ENCODE measurements around the gene FXYD2.
"Not testable (repeated sequence)": the region's sequence is repeated elsewhere in the genome, so short reads cannot be mapped to it uniquely, and the experiment has no call there.

FXYD2 gene

DNA sequence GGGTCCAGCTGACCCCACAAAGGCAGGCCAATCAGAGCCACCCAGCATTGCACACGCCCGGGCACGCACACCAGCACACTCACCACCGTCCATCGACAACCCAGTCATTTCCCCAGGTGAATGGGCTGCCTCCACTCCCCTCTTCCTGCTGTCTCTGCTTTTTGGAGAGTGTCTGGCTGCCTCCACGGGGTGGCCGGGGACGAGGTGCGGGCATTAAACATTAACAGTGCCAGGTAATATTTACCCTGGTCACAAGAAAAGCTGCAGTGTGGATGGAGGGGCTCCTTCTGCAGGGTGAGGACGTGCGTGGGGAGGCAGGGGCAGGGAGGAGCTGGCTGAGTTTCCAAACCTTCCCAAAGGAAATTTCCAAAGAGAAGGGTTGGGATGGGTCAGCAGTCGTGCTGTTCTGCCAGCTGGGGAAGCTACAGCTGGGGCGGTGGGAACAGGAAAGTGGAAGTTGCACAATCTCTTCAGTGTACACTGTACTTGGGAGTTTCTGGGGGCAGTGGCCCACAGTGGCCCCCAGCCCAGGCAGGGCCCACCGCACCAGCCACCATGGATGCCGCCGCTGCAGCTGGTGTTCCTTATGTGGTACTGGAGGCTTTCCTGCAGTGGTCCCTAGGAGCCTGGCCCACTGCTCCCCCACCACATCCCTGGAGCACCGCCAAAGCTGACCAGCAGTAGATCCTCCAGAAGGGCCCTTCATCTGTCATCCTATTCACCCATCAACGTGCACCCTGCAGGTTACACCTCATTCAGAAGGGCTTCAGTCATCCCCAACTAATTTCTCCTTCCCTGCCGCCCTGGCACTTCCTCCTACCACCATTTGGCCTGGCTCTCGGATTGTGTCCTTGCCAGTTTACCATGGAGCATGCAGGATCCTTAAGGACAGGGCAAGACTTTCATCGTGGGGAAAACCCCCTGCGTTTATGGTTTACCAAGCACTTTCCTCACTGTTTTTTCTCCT is at the start of gene FXYD2:
TSS of gene FXYD2 (minus strand) at position 174 of the 967 bp plus-strand sequence. CDS start at position 108, 66 bp downstream.
- DNase-seq (ENCODE audit: low read depth, low spot score) = no peak

DNA sequence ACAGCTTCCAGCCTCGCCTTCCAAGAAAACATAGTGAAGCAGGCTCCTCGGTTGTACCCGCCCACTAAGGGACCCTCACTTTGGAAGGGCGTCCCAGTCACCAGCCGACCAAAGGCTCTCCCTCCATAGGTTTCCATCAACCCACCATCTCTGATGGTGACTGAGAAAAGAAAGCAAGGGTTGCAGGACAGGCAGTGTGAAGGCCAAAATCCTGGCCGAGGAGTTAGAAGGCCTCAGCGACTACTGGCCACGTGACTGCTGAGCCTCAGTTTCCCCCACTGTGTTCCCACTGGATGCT is 49.2 kb upstream of the FXYD2 start:
- no peak for DNase-seq (ENCODE audit: low read depth, low spot score)

DNA sequence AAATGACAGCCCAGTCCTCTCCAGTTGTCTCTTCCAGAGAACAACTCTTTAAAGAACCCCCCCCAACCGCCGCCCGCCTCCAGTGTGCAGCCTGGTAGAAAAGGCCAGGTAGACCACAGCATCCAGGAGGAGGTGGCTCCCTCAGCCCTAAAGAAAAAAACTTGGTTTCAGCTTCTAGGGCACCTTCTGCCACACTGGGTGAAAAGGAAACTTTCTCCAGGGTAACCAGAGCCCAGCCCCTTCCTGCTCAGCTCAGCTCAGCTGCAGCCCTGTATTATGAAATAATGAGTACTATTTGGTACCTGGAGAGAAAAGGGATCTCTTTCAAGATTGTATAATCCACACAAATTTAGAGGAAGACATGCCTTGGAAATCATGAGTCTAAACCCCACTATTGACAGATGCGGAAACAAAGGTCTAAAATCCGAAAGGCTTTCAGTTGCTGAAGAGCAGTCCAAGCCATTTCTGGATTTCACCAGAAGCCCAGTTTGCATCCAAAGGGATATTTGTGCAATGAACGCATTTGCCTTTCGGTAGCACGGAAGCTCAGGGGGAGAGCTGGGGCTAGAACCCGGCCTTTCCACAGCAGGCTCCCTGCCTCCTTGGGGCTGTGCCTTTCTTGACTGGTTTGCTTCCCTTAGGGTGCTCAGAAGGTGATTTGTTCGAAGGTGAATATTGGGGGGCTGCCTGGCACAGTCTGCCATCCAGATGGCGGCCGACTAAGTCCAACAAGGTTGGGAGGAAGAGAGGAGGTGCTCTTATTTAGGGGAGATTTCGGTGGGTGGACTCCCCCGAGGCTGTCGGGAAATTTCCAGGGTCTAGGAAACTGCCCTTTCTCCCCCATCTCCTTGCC is 48.7 kb upstream of the FXYD2 start:
- DNase-seq (ENCODE audit: low read depth, low spot score) = no peak

DNA sequence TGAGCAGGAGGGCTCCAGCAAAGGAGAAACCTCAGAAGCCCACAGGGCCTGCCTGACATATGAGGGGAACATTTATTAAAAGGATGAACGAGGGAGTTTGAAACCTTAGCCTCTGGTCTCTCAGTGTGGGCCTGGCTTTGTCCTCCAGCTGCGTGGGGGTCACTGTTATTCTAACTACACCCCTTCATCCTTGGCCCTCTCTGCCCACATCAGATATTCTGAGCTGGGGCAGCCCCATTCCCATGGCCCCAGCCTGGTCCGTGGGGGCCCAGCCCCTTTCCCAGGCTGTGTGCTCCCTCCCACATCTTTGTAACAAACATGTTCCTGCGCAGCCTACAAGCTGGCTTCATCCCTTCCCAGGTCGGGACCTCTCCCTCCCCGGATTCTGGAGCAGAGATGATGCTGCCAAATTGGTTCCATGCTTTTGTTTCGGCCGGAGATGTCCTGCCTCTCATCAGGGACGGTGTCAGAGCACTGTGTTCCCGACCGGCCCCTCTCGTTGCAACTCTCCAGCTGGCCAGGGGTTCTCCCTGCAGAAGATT is 47.9 kb upstream of the FXYD2 start:
- DNase-seq (ENCODE audit: low read depth, low spot score) = no peak

DNA sequence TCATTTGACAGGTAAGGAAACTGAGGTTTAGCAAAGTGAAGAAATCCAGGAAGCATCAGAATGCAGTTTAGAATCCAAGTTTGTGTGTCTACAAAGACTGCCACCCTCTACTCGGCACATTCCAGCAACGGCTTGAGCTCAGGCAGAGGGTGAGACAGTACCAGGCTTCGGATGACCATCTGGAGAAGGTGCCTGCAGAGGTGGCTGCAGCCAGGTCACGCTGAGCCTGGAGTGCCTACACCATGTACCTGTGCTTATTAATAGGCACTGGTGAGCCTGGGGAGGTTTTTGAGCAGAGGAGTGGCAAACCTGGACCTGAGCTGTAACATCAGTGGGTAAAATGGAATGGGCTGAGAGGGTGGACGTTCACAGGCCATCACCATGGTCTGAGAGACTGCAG is 47.2 kb upstream of the FXYD2 start:
- DNase-seq (ENCODE audit: low read depth, low spot score) = no peak

DNA sequence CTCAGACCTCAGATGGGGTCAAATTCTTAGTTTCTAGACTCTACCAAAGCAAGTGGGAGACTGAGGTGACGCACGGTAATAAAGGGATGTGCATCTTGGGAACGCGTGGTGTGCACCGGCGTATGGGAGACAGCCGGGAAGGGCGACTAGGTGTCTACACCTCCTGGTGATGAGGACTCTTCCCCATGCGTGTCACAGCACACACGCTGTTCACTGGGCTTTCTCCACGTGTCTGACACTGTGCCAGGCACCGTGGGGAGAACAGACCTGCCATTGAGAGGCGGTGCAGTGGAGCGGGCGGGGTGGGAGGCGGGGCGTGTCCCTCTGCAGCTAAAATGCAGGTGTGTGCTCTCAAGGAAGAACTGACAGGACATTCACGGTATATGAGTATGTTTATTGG is 46.6 kb upstream of the FXYD2 start:
- no peak for DNase-seq (ENCODE audit: low read depth, low spot score)

DNA sequence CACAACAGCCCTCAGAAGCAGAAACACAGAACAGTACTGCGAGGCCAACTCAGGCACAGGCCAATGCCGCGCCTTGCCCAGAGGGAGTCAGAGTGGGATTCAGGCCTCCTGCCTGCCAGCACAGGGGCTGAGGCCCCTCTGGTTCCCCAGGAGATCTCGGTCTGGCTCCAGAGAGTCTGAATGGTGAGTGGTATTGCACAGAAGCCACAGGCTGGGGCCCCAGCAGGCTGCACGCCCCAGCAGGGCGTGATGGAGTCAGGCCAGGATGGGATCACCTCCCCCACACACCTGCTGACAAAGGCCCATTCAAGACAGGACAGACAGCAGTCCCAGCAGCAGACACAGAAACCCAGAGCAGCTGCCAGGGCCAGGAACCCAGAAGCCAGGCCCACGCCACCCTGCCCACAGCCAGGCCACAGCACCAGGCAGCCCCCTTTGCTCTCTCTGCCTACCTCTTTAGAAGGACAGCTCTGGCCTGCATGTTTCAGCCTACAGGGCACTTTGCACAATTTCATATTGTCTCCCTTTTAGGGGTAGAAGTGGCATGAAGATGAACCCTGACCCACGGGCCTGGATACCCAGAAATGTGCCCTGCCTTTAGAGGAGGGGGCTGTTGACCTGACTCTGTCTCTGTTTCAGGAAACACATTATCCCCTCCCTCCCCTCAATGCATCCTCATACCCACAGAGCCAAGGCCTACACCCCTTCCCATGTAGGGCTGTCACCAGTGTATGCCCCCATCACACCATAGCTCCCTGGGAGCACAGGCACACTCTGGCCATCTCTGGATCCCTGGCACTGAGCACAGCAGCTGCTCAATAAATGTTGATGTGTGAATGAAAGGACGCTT is 45.8 kb upstream of the FXYD2 start:
- no peak for DNase-seq (ENCODE audit: low read depth, low spot score)

DNA sequence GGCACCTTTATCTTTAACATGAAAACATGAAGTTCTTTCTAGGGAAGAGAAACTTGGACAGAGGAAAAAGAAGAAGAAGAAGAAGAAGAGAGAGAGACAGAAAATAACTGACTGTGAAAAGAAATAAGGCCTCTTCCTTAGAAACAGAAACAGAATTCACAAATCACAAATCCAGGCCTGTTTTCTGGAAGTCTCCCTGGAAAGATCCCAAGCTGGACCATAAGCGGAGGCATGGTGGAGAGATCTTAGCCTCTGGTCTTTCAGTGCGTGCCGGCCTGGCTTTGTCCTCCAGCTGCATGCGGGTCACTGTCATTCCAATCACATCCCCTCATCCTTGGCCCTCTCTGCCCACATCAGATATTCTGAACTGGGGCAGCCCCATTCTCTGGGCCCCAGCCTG is 45.1 kb upstream of the FXYD2 start:
- no peak for DNase-seq (ENCODE audit: low read depth, low spot score)

DNA sequence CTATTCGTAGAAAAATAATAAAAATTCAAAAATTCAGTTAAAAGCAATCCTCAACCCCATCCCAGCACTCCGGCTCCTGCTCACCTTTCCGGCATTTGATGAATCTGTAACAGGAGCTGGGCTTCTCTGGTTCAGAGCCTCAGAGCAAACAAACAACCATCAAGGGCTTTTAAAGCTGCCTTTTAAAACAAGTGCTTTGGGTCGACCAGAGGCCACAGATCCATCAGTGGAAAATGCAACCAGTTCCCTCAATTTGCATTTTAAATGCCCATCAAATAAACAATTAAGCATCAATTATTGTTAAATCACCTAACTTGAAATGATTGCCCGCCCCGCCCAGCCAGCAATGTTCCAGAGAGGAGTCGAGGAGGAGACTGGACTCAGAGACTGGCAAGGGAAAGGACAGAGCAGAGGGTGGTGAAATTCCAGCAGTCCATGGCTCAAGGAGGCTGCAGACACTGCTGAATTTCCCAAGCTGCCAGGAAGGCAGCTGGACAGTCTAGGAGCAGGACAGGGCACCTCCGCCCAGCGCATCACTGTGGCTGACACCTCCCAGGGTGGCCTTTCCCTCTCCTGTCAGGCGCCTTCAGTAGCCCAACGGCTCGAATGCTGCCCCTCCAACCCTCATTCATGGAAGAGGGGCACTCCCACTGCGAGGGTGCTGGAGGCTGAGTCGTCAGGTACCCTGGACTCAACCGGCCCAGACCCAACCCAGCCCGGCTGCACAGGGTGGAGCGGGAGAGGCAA is 44.4 kb upstream of the FXYD2 start:
- DNase-seq (ENCODE audit: low read depth, low spot score) = no peak

DNA sequence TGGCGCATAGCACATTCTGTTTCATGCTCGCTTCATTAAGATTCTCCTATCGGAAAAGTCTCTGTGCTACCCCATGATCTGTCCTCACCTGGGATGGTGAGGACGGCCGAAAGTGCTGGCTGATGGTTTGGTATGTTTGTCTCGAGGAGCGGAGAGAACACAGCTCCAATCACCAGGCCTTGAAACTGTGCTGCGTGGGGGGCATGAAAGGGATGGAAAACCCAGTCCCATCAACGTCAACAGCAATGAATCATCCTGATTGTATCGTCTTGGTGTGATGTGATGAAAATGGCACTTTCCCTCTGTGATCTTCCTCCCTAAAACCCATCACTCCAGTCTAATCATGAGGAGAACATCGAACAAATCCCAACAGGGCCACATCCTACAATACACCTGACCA is 43.5 kb upstream of the FXYD2 start:
- no peak for DNase-seq (ENCODE audit: low read depth, low spot score)

DNA sequence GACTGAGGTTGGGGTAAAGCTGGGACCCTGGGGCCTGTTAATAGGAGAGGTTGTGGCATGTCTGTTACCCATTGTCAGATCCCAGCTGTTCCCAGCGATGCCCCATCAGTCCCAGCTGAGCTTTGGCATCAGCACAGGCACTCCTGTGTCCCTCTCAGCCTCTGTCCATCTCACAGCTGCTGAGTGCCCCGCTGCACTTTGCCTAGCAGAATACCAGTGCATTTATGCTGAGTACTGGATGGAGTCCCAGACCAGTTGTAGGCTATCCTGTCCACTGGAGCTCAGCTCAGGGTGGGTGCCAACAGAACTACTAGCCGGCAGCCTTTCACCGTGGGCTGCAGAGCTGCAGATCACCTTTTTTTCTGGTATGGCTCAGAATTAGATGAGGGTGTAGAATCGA is 42.0 kb upstream of the FXYD2 start:
- DNase-seq (ENCODE audit: low read depth, low spot score) = no peak

DNA sequence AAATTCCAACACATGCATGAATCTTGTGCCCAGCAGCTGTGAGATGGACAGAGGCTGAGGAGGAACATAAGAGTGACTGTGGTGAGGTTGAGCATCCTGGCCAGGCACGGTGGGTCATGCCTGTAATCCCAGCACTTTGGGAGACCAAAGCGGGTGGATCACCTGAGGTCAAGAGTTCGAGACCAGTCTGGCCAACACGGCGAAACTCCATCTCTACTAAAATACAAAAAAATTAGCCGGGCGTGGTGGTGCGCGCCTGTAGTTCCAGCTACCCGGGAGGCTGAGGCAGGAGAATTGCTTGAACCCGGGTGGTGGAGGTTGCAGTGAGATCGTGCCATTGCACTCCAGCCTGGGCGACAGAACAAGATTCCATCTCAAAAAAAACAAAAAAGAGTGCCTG is 41.0 kb upstream of the FXYD2 start:
- DNase-seq (ENCODE audit: low read depth, low spot score) = not testable (repeated sequence)

DNA sequence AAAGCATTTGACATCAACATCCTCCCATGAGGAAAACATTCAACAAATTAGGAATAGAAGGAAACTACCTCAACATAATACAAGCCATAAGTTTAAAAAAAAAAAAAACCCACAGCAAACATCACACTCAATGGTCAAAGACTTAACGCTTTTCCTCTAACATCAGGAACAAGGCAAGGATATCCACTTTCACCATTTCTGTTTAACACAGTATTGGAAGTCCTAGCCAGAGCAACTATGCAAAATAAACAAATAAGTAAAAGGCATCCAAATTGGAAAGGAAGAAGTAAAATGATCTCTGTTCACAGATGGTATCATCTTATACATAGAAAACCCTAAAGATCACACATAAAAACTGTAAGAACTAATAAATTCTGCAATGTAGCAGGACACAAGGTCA is 38.8 kb upstream of the FXYD2 start:
- DNase-seq (ENCODE audit: low read depth, low spot score) = no peak

DNA sequence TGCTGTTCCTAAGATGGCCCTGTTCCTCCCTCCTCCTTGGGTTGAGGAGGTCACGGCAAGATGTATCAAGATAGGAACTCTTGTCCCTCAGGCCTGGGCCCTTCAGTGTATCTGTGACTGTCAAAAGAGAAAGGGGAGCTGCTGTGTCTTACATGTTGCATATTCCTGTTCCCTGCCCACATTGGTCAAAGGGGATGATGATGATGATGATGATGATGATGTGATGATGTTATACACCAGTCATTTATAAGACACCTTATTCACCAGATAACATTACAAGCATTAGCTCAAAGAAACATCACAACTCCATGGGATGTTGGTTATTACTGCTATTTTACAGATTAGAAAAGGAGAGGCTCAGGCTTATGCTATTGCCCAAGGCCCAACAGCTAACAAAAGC is 38.2 kb upstream of the FXYD2 start:
- no peak for DNase-seq (ENCODE audit: low read depth, low spot score)

DNA sequence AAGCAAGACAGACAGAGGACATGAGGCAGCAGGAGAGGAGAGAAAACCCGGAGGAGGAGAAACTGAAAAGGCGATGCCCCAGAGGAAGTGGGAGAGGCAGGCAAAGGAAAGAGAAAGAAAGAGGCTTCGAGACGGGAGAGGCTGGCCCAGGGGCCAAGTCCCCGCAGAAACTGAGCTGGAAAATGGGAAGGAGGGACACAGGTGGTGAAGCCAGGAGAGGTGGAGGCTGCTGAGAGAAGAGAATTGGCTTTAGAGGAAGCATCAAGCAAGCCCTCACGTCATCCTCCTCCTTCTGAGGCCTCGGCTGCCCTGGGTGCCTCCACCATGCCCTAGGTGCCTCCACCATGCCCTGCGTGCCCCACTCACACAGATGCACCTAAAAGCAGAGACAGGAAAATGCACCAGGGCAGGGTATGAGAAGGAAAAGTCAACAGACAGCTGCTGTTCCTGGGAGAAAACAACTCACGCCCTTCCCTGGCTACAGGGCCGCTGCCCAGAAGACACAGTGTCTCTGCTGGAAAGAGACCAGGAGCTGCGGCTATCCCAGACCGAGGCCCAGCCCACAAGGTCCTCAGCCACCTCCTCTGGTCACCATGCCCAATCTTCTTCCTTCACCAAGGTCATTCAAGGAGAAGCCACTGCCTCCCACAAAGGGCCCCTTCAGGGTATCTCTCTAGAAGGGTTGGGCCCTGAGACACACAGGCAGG is 37.6 kb upstream of the FXYD2 start:
- no peak for DNase-seq (ENCODE audit: low read depth, low spot score)

DNA sequence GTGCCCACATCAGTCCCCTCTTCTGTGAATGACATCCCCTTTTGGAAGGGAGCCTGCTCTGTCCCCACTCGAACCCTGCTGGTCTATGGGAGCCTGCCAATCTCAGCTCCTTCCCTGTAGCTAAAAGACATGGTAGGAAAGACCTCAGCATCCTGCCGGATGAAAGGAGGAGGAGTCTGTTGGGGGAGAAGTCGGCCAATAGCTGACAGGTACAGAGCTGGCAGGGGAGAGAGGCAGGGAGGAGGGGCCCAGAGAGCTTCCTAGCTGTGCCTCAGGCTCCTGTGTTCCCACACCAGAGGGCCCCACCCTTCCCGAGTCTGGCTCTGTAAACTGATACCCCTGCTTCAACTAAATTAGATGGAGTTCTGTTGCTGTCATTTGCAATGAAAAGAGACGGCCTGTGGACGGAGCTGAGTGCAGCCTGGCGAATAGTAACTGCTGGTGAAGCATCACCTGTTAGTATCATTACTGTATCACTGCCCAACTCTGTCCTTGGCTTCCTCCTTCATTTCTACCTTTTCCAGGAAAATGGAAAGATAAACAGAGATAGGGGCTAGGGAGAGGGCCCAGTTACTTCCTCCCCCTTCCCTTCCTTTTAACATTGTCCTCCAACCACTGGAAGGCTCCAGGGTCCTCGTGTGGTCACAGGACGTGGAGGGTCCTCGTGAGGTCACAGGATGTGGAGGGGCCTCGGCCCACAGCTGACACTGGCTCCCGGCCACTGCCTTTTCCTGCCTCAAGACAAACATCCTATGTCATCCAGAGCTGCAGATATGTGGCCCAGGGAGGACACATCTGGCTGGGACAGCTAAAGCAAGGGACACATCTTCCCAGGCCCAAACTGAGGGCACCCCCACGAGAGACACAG is 36.8 kb upstream of the FXYD2 start:
- DNase-seq (ENCODE audit: low read depth, low spot score) = peak; percentile 83

DNA sequence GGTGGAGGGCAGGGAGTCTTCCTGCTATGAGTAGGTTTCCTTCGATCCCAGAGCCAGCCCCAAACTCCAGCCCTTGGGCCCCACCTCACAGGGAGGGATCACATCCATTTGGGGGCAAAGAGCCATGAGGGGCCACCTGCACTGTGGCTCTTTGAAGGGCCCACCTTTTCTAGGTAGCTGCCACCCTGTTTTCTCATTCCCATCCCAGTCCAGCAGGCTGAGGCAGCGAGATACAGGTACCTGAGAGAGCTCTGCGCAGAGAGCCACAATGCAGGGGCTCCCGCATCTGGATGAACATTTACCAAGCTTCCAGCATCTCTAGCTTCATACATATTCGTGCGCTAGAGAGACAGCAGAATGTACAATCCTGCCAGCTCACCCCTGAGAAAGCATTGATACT is 35.6 kb upstream of the FXYD2 start:
- no peak for DNase-seq (ENCODE audit: low read depth, low spot score)

DNA sequence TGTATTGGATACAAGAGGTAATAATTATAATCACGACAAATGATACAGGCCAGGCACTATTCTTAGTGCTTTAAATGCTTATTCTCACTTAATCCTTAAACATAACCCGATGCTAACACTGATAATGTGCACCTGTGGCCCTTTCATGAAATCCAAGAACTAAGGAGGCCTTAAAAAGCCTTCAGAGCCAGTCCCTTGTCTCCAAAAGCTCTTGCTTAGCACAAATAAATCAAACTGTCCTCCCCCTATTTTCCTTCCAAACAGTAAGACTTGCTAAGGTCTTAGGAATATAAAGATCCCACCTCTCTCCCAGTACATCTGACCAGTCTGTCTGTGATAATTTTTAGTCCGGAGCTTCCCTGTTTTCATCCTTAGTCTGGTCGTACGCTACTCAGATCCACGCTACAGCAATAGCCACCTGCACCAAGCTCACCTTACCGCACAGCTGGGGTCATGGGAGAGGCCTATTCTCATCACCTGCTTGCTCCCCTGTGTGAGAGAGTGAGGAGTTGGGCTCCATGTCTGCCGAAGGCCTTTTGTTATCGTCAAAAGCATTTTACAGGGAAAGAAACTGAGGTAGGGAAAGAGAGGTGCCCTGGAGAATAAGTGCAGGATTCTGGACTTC is 35.1 kb upstream of the FXYD2 start:
- no peak for DNase-seq (ENCODE audit: low read depth, low spot score)

DNA sequence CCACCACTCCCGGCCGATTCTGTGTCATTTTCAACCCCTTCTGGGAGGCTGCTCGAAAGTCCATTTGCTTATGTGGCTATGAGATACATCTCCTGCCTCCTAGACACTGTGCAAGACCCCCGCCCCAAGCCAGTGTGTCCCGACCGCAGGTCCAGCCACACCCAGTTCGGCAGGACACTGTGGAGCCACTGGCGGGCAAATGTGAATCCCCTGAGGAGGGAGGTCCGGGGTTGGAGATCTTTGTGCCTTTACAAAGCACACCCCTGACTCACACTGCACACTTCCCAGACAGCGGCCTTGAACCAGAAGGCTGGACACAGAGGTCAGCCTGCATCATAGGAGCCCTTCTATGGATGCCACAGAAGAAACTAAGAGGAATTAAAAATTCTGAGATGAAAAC is 34.5 kb upstream of the FXYD2 start:
- no peak for DNase-seq (ENCODE audit: low read depth, low spot score)
